Right lobe of liver (tissue), 4 donors: ENCODE results near the gene C11orf21.

Source experiments
- CTCF ChIP-seq, 4 donors: fragments of 200-600 bp in 3 of 4; fragments of 450-650 bp in 1 of 4; IDR thresholded peaks; one replicate each; pipeline versions ENCODE4 v1.5.1 to v1.8.0; 2016 to 2022; ENCODE audit warnings: antibody characterized with exemption in 4 of 4, mild to moderate bottlenecking in 2 of 4
- POLR2A ChIP-seq: fragments of 450-650 bp; IDR thresholded peaks from one replicate; pipeline ENCODE4 v1.6.1; 2017; ENCODE audit warnings: antibody characterized with exemption, mild to moderate bottlenecking
- donor health status: DM: no; HTN: no; CAD: no.
- donor health status: DM: no; HTN: no; CAD: no.
- donor health status: DM: no; HTN: yes; CAD: no.

GRCh38 chr11:2270322-2271076 lies 31.2 kb downstream of the C11orf21 start, which contains the start of gene ASCL2:
- no peak for TF ChIP-seq CTCF (IDR thresholded peaks at IDR 0.05)
- no peak for TF ChIP-seq POLR2A
